ENCODE data around the gene MCM3AP.

Gene MCM3AP

DNA sequence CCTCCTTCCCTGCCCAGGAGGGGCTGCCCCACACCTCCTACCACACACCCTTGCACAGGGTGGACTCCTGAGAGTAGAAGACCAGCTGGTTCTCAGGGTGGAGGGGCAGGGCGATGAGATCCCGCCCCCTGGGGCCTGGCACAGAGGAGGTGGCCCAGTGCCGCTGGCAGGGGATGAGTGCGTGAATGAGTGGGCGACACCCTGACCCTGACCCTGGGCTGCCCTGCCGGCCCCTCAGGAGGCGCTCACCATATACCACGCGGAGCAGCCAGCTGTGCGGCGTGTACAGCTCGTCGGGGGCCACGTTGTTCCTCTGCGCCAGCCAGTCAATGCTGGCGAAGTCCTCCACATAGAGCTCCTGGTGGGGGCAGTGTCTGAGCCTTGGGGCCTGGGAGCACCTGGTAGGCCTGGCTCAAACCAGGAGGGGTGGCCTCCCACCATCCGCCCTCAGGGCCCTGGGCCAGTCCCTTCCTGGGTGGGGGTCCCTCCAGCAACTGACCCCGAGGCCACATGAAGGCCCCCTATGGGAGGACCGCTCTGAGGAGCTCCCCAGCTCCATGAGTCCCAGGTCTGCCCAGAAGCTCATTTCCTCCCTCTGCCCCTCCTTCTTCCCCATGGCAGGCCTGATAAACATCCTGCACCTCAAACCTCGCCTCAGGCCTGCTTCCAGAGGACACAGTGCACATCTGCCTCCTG, 69.8 kb downstream of the MCM3AP start:
- DNase-seq = no peak

GRCh38 chr21:46214478-46215340, 70.7 kb downstream of the MCM3AP start:
- DNase-seq = no peak

- no peak for DNase-seq
Measured at GRCh38 chr21:46213620-46214286, 71.7 kb downstream of the MCM3AP start.

GRCh38 chr21:46212721-46213484, 72.5 kb downstream of the MCM3AP start:
- DNase-seq = no peak

GRCh38 chr21:46211786-46212720, 73.4 kb downstream of the MCM3AP start:
- no peak for DNase-seq

- DNase-seq = no peak
Measured at GRCh38 chr21:46211376-46211775, 74.0 kb downstream of the MCM3AP start.

DNA sequence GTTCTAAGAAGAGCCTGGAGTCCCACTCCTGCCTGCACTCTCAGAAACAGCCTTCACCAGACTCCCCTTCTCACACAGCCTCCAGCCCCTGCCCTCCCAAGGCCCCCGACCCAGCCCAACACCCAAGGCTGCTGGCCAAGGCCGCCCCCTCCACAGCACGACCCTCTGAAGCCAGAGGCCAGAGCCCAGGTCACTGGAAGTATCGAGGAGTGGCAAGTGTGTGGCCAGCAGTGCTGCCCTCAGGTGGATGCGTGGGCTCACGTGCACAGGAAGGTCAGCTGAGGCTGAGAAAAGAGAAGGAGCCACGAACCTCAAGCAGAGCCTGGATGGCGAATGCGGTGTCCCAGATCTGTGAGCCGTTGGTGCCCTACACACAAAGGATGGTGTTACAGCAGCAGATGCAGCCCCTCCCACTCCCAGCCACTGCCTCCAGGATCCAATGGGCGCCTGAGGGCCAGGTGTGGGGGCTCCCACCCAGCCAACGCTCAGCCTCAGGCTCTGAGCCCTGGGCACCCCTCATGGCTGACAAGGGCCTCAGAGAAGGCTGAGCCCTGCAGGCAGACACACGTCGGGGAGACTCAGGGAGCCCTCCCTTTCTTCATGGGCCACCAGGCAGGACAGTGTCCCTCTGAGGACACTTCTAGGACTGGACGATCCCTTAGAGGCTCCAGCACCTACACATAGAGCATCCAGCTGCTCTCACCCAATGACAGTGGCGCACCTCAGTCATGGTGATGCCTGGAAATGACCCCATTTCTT, 74.9 kb downstream of the MCM3AP start:
- no peak for DNase-seq

GRCh38 chr21:46208761-46209721, 76.4 kb downstream of the MCM3AP start:
- DNase-seq = no peak

- no peak for DNase-seq
Measured at GRCh38 chr21:46207920-46208591, 77.4 kb downstream of the MCM3AP start.

DNA sequence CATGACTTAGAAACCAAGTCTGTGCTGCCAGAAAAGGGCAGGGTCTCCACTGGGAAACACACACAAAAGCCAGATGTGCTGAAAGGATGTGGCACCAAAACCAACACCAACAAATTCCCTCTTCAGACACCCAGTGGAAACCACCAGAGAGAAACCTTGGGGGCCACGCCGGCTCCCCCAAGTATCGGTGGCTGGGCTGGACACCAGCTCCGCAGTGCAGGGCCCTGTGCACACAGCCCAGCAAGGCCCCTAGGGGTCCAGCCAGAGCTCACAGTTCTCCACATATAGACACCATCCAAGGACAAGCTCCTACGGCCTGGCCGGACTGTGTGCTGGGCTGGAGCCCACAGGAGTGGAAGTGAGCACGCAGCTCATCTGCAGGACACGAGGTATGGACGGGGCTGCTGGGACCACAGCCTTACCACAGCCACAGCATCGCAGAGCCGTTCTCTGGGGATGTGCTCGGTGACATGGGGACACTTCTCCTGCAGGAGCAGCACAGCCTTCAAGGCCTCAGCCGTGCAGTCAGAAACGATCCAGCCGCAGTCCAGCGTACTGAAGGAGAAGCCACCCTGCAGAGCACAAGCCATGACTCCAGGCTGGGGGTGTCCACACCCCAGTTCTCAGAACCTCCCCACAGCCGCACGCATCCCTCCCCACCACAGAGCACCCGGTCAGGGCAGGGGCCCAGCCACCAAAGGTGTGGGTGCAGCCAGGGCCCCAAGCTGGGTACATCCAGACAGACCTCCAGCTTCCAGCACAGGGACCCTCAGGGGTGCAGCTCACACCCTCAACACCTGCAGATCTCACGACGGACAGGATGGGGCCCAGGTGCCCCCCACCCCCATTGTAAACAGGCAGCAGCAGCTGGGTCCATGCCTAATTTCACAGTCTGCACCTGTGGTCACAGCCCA, 78.1 kb downstream of the MCM3AP start:
- DNase-seq = no peak

DNA sequence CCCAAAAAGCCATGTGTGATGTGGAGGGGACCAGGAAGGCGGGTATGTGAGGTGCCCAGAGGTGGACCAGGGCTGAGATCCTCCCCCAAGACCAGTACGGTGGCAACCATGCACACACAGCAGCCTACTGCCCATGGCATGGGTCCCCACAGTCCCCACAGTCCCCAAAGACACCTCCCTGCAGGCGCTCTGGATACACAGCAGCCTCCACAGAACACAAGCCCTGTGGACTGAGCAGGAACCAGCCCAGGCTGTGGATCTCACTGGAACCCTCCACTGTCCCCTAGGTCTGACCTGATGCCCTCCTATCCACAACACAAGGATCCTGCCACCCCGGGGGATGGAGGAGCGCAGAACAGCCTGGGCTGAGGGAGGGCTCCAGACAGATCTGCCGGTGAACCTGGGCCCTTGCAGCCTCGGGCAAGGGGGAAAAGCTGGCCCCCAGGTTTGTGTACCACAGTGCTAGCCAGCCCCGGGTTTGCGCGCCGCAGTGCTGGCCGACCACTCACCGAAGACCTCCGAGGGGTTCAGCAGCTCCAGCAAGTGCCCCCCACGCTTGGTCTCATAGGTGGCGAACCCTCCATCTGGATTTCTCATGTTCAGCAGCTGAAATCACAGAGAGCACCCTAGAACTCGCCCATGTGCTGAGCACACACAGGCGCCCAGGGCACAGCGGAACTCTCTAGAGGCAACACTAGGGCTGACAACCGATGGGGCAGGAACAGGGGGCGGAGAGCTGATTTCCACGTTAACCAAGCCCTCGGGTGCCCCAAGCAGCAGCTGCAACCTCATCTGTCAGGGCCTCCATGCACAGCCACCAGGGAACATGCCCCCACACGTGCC, 79.0 kb downstream of the MCM3AP start:
- DNase-seq = no peak

DNA sequence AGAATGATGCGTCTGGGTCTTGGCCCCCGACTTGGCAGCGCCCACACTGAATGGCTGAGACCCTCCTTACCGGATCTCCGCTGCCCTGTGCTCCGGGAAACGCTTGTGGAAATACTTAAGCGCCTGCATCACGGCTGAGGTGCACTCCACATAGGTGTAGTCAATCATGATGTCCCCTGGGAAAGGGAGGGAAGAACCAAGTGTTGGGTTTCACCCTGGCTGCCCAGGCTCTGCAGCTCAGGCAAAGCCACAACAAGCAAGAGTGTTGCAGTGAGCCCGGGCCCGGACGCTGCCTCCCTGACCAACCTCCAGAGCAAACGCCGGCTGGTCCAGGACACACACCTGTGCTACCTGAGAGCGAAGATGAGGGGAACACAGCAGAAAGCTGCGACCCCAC, 79.6 kb downstream of the MCM3AP start:
- DNase-seq = no peak

- no peak for DNase-seq
Measured at GRCh38 chr21:46205166-46205565, 80.2 kb downstream of the MCM3AP start.

- DNase-seq = no peak
Measured at GRCh38 chr21:46203203-46203600, 82.2 kb downstream of the MCM3AP start.

- no peak for DNase-seq
Measured at GRCh38 chr21:46202592-46203202, 82.7 kb downstream of the MCM3AP start.
